ENCODE measurements around the gene HS6ST2. TPM values are rescaled to one million over a fixed set of nuclear protein-coding genes. Genes with fewer than 3 reads are reported as not detected.

HS6ST2 gene
- polyA plus RNA-seq, 1 donor (not counting 4 experiments of a cell fraction or from before 2014, with no cell fraction given), result 0.43 TPM

GRCh38 chrX:133005616-133006015 lies 47.2 kb upstream of the HS6ST2 start:
- H3K4me2 ChIP-seq (ENCODE audit: control insufficient read depth, extremely low read depth, insufficient read depth, low read depth, low read length), result no peak overlapping the region
- DNase-seq (ENCODE audit: low read depth, low spot score), result no peak
- no peaks in the 10 kb centered on the region for H3K36me3 ChIP-seq (ENCODE audit: control insufficient read depth in 2 of 2, extremely low read depth in 1 of 2, insufficient read depth in 2 of 2, low read length in 2 of 2)
- no peaks in the 10 kb centered on the region for H3K4me1 ChIP-seq (ENCODE audit: control insufficient read depth, extremely low read depth, insufficient read depth, low read length)
- H3K27ac ChIP-seq (ENCODE audit: control insufficient read depth, insufficient read depth, low read length), result no peak overlapping the region
- dilution Hi-C loops (cut with MboI; ENCODE audit: extremely low pct_ligation_motif_present, low sequenced_read_pairs), result no loop called here
- no peaks in the 10 kb centered on the region for H3K9me1 ChIP-seq (ENCODE audit: control insufficient read depth, extremely low read depth, insufficient read depth, low read length)
- H3K27me3 ChIP-seq (ENCODE audit: control insufficient read depth, extremely low read depth, insufficient read depth, low read length), result no peaks in the 10 kb centered on the region
- TF ChIP-seq EZH2 (IDR thresholded peaks at IDR 0.05; ENCODE audit: low read length) (no peak), CTCF (optimal IDR thresholded peaks at IDR 0.05 in 1 of 3, IDR thresholded peaks at IDR 0.05 in 1 of 3, conservative IDR thresholded peaks at IDR 0.05 in 1 of 3; ENCODE audit: extremely low read depth in 1 of 3, insufficient read depth in 2 of 3, low read length in 3 of 3) (no peak)
- no peaks in the 10 kb centered on the region for H3K79me2 ChIP-seq (ENCODE audit: control insufficient read depth, insufficient read depth, low read length)
- H2AFZ ChIP-seq (ENCODE audit: control insufficient read depth, low read length), result no peak overlapping the region
- no peaks in the 10 kb centered on the region for H3K9me3 ChIP-seq (ENCODE audit: control insufficient read depth, low read depth, low read length)
- FAIRE-seq, result no peak
- no peak overlapping the region for H3K9ac ChIP-seq (ENCODE audit: control insufficient read depth, extremely low read depth, insufficient read depth, low read length)
- no peaks in the 10 kb centered on the region for H4K20me1 ChIP-seq (ENCODE audit: control insufficient read depth, extremely low read depth, insufficient read depth, low read length)
- H3K4me3 ChIP-seq (ENCODE audit: control insufficient read depth in 2 of 3, extremely low read depth in 1 of 3, insufficient read depth in 2 of 3, low read depth in 1 of 3, low read length in 3 of 3), result no peak overlapping the region

GRCh38 chrX:133005042-133005441 lies 46.6 kb upstream of the HS6ST2 start:
- no peaks in the 10 kb centered on the region for H3K4me1 ChIP-seq (ENCODE audit: control insufficient read depth, extremely low read depth, insufficient read depth, low read length)
- no peaks in the 10 kb centered on the region for H3K27me3 ChIP-seq (ENCODE audit: control insufficient read depth, extremely low read depth, insufficient read depth, low read length)
- no peaks in the 10 kb centered on the region for H3K36me3 ChIP-seq (ENCODE audit: control insufficient read depth in 2 of 2, extremely low read depth in 1 of 2, insufficient read depth in 2 of 2, low read length in 2 of 2)
- dilution Hi-C loops (cut with MboI; ENCODE audit: extremely low pct_ligation_motif_present, low sequenced_read_pairs), result no loop called here
- no peaks in the 10 kb centered on the region for H4K20me1 ChIP-seq (ENCODE audit: control insufficient read depth, extremely low read depth, insufficient read depth, low read length)
- no peaks in the 10 kb centered on the region for H3K9me3 ChIP-seq (ENCODE audit: control insufficient read depth, low read depth, low read length)
- H3K9ac ChIP-seq (ENCODE audit: control insufficient read depth, extremely low read depth, insufficient read depth, low read length), result no peak overlapping the region
- no peaks in the 10 kb centered on the region for H3K79me2 ChIP-seq (ENCODE audit: control insufficient read depth, insufficient read depth, low read length)
- no peak for TF ChIP-seq EZH2 (IDR thresholded peaks at IDR 0.05; ENCODE audit: low read length)
- peak; percentile 60 to 70 (median 61) for TF ChIP-seq CTCF (optimal IDR thresholded peaks at IDR 0.05 in 1 of 3, IDR thresholded peaks at IDR 0.05 in 1 of 3, conservative IDR thresholded peaks at IDR 0.05 in 1 of 3; ENCODE audit: extremely low read depth in 1 of 3, insufficient read depth in 2 of 3, low read length in 3 of 3)
- no peaks in the 10 kb centered on the region for H3K9me1 ChIP-seq (ENCODE audit: control insufficient read depth, extremely low read depth, insufficient read depth, low read length)
- DNase-seq (ENCODE audit: low read depth, low spot score) (no peak), FAIRE-seq (no peak)
- no peak overlapping the region for H3K4me3 ChIP-seq (ENCODE audit: control insufficient read depth in 2 of 3, extremely low read depth in 1 of 3, insufficient read depth in 2 of 3, low read depth in 1 of 3, low read length in 3 of 3)
- H3K27ac ChIP-seq (ENCODE audit: control insufficient read depth, insufficient read depth, low read length), result no peak overlapping the region
- no peak overlapping the region for H2AFZ ChIP-seq (ENCODE audit: control insufficient read depth, low read length)
- no peak overlapping the region for H3K4me2 ChIP-seq (ENCODE audit: control insufficient read depth, extremely low read depth, insufficient read depth, low read depth, low read length)
